H1 (cell line): Measurements from ENCODE around the gene SLC25A21. TPM values are rescaled to one million over a fixed set of nuclear protein-coding genes. Genes with fewer than 3 reads are reported as not detected.

Experiments
- CHD2 ChIP-seq: IDR thresholded peaks from 2 replicates; pipeline ENCODE4 v1.6.1; 2012; ENCODE audit warnings: low read length, improper control_type of control experiment
- CTBP2 ChIP-seq: IDR thresholded peaks from 2 replicates; pipeline ENCODE4 v1.7.0; 2011; ENCODE audit warnings: borderline replicate concordance, mild to moderate bottlenecking, moderate library complexity, mixed read lengths, low read length; ENCODE audit not compliant: insufficient read depth, insufficient read length
- RBBP5 ChIP-seq: IDR thresholded peaks from 2 replicates; pipeline ENCODE4 v1.7.1; 2012; ENCODE audit warnings: low read depth, mild to moderate bottlenecking, inconsistent platforms, low read length, moderate library complexity, borderline replicate concordance
- polyA plus RNA-seq, 7 experiments: library from polyadenylated mRNA; depleted of rRNA in 3 of 7; stranded (reverse) in 5 of 7; unstranded in 2 of 7; fragments of >200 nt in 5 of 7; fragments of 200-250 nt in 2 of 7; gene quantifications; 1 replicate in 5 of 7; 2 replicates in 1 of 7; 4 replicates in 1 of 7; pipeline versions ENCODE4 v1.2.1 to v1.2.3, GENCODE V29; 2011 to 2013; ENCODE audit warnings: missing spikeins in 2 of 7, mixed read lengths in 2 of 7
- total RNA-seq: library from RNA; stranded (reverse); fragmentation: NEBNext Ultra II Directional; extraction: Animal tissue kit (Norgen Biotek cat#: 25700); gene quantifications from 2 replicates; pipeline ENCODE4 v1.2.1, GENCODE V29; 2021

Gene SLC25A21
- total and polyA plus RNA-seq, 2 of the 8 experiments (the other 6 are each of a cell fraction or from before 2014, with no cell fraction given) = 6.9 to 15.7 TPM

- TF ChIP-seq CTBP2 = no peak
- TF ChIP-seq RBBP5 = no peak
- no peak for TF ChIP-seq CHD2
- TF ChIP-seq, all 59 proteins: peak for 0
Measured at GRCh38 chr14:37145395-37145794, 27.0 kb downstream of the SLC25A21 start (continued).
